Liver (tissue), 9 donors: ENCODE measurements around the gene UBA6. TPM values are rescaled to one million over a fixed set of nuclear protein-coding genes. Genes with fewer than 3 reads are reported as not detected.

Source experiments
- DNase-seq: peaks from one replicate; pipeline ENCODE4 v3.0.0-alpha.2; 2017; ENCODE audit warnings: low spot score
- H3K27ac ChIP-seq, 2 donors: one replicate each; pipeline ENCODE4 v1.7.0; 2013; ENCODE audit warnings: inconsistent platforms in 2 of 2, low read length in 2 of 2, control low read depth in 1 of 2, low read depth in 1 of 2, mild to moderate bottlenecking in 1 of 2
- H3K27me3 ChIP-seq, 4 donors: one replicate each; pipeline versions ENCODE4 v1.6.1 to v1.7.0; 2013; ENCODE audit warnings: low read length in 3 of 4, inconsistent platforms in 1 of 4, mild to moderate bottlenecking in 1 of 4, moderate library complexity in 1 of 4; ENCODE audit not compliant: control insufficient read depth in 4 of 4, insufficient read depth in 4 of 4
- H3K36me3 ChIP-seq, 4 donors: one replicate each; pipeline versions ENCODE4 v1.6.1 to v1.7.0; 2013; ENCODE audit warnings: low read length in 3 of 4, mild to moderate bottlenecking in 3 of 4, low read depth in 1 of 4, moderate library complexity in 1 of 4; ENCODE audit not compliant: control insufficient read depth in 4 of 4, insufficient read depth in 3 of 4
- H3K4me1 ChIP-seq, 4 donors: one replicate each; pipeline versions ENCODE4 v1.6.1 to v1.7.0; 2013; ENCODE audit warnings: low read length in 3 of 4, mild to moderate bottlenecking in 3 of 4, moderate library complexity in 1 of 4; ENCODE audit not compliant: control insufficient read depth in 4 of 4, insufficient read depth in 4 of 4
- H3K4me3 ChIP-seq, 3 donors: one replicate each; pipeline versions ENCODE4 v1.6.1 to v1.7.0; 2013; ENCODE audit warnings: low read length in 3 of 3, control low read depth in 1 of 3, low read depth in 1 of 3, mild to moderate bottlenecking in 1 of 3
- H3K9ac ChIP-seq, 2 donors: one replicate each; pipeline ENCODE4 v1.7.0; 2013; ENCODE audit warnings: low read length in 2 of 2, mild to moderate bottlenecking in 2 of 2, moderate library complexity in 2 of 2, control low read depth in 1 of 2, low read depth in 1 of 2
- H3K9me3 ChIP-seq, 4 donors: one replicate each; pipeline versions ENCODE4 v1.6.1 to v1.7.0; 2013; ENCODE audit warnings: low read length in 3 of 4; ENCODE audit not compliant: control insufficient read depth in 4 of 4
- EGR1 ChIP-seq, 2 donors: IDR thresholded peaks; 2 replicates each; pipeline ENCODE4 v1.6.1; 2016 to 2018; ENCODE audit warnings: antibody characterized with exemption in 2 of 2, low read depth in 2 of 2
- FOXA1 ChIP-seq: IDR thresholded peaks from 2 replicates; pipeline ENCODE4 v1.6.1; 2016; ENCODE audit warnings: antibody characterized with exemption
- FOXA2 ChIP-seq: IDR thresholded peaks from 2 replicates; pipeline ENCODE4 v1.6.1; 2016; ENCODE audit warnings: antibody characterized with exemption
- HNF4G ChIP-seq: IDR thresholded peaks from 2 replicates; pipeline ENCODE4 v1.6.1; 2016; ENCODE audit warnings: antibody characterized with exemption
- JUND ChIP-seq, 2 donors: IDR thresholded peaks; 2 replicates each; pipeline ENCODE4 v1.6.1; 2016; ENCODE audit warnings: antibody characterized with exemption in 2 of 2
- NR2F2 ChIP-seq: IDR thresholded peaks from 2 replicates; pipeline ENCODE4 v1.6.1; 2016; ENCODE audit warnings: antibody characterized with exemption
- RAD21 ChIP-seq, 2 donors: IDR thresholded peaks; 2 replicates each; pipeline ENCODE4 v1.6.1; 2016; ENCODE audit warnings: antibody characterized with exemption in 2 of 2, mild to moderate bottlenecking in 2 of 2
- RXRA ChIP-seq, 2 donors: IDR thresholded peaks; 2 replicates each; pipeline ENCODE4 v1.6.1; 2017 to 2018; ENCODE audit warnings: antibody characterized with exemption in 2 of 2, mild to moderate bottlenecking in 1 of 2
- SP1 ChIP-seq: IDR thresholded peaks from 2 replicates; pipeline ENCODE4 v1.6.1; 2018; ENCODE audit warnings: antibody characterized with exemption, mild to moderate bottlenecking
- TAF1 ChIP-seq: conservative IDR thresholded peaks from 2 replicates; pipeline ENCODE4 v1.6.1; 2016; ENCODE audit warnings: antibody characterized with exemption, mild to moderate bottlenecking
- WGBS: extraction: QIAGEN DNeasy Blood & Tissue Kit; methylation state at CpG from one replicate; pipeline ENCODE4 v1.1.7; 2013; 5-methylcytosine and 5-hydroxymethylcytosine counted together
- polyA plus RNA-seq, 2 donors: library from polyadenylated mRNA; stranded (reverse) in 1 of 2; unstranded in 1 of 2; fragments of 200-250 nt in 1 of 2; fragments of >200 nt in 1 of 2; fragmentation: Nextera tagmentation in 1 of 2; extraction: Ambion mirVana in 1 of 2; gene quantifications; one replicate each; pipeline versions ENCODE4 v1.2.1 to v1.2.3, GENCODE V29; 2013 to 2015
- total RNA-seq, 2 donors: library from RNA; depleted of rRNA; stranded (reverse); fragments of >200 nt; gene quantifications; one replicate each; pipeline ENCODE4 v1.2.3, GENCODE V29; 2014
- TF ChIP-seq, protein P1 (sequence below): fragments of 150-350 bp; IDR thresholded peaks from 2 replicates; pipeline ENCODE4 v1.5.1; 2017; ENCODE audit warnings: improper control_type of control experiment, low read depth, low read length; ENCODE audit not compliant: missing input control
- TF ChIP-seq, protein P2 (sequence below): IDR thresholded peaks from 2 replicates; pipeline ENCODE4 v1.6.1; 2016; ENCODE audit warnings: antibody characterized with exemption
- TF ChIP-seq, protein P3 (sequence below): IDR thresholded peaks from 2 replicates; pipeline ENCODE4 v1.6.1; 2016; ENCODE audit warnings: antibody characterized with exemption, mild to moderate bottlenecking
- donor health status: healthy.
- donor health status: healthy.
- donor health status: healthy.
- donor health status: healthy.
- donor health status: healthy.

UBA6 gene
- total and polyA plus RNA-seq, 4 donors, result 8.4 to 122 (median 13.7) TPM

DNA sequence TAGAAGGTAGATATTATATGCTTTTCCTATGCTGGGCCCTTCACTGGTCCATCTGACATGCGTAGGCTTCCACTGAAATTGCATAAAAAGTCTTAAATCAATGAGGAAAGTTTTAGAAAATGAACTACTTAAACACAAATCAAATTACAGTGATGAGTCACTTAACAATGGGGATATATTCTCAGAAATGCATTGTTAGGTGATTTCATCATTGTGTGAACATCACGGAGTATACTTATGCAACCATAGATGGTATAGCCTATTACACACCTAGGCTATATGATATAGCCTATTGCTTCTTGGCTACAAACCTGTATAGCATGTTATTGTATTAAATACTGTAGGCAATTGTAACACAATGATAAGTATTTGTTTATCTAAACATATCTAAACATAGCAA lies 132.1 kb downstream of the UBA6 start:
- Histone ChIP-seq H3K9me3 (no peaks in the 10 kb centered on the region), H3K36me3 (no peaks in the 10 kb centered on the region), H3K27me3 (no peaks in the 10 kb centered on the region), H3K4me1 (no peaks in the 10 kb centered on the region), H3K4me3 (no peak overlapping the region), H3K27ac (no peak overlapping the region), H3K9ac (no peak overlapping the region)
- DNase-seq, result no peak
- 92% methylated on average over 2 of the region's 2 CpGs for WGBS
- TF ChIP-seq JUND (IDR thresholded peaks at IDR 0.05) (no peak), TAF1 (no peak), RXRA (IDR thresholded peaks at IDR 0.05) (no peak), HNF4G (no peak), NR2F2 (no peak), FOXA1 (no peak), RAD21 (IDR thresholded peaks at IDR 0.05) (no peak)
- TF ChIP-seq, protein P1, sequence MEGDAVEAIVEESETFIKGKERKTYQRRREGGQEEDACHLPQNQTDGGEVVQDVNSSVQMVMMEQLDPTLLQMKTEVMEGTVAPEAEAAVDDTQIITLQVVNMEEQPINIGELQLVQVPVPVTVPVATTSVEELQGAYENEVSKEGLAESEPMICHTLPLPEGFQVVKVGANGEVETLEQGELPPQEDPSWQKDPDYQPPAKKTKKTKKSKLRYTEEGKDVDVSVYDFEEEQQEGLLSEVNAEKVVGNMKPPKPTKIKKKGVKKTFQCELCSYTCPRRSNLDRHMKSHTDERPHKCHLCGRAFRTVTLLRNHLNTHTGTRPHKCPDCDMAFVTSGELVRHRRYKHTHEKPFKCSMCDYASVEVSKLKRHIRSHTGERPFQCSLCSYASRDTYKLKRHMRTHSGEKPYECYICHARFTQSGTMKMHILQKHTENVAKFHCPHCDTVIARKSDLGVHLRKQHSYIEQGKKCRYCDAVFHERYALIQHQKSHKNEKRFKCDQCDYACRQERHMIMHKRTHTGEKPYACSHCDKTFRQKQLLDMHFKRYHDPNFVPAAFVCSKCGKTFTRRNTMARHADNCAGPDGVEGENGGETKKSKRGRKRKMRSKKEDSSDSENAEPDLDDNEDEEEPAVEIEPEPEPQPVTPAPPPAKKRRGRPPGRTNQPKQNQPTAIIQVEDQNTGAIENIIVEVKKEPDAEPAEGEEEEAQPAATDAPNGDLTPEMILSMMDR, result no peak
- TF ChIP-seq, protein P2, sequence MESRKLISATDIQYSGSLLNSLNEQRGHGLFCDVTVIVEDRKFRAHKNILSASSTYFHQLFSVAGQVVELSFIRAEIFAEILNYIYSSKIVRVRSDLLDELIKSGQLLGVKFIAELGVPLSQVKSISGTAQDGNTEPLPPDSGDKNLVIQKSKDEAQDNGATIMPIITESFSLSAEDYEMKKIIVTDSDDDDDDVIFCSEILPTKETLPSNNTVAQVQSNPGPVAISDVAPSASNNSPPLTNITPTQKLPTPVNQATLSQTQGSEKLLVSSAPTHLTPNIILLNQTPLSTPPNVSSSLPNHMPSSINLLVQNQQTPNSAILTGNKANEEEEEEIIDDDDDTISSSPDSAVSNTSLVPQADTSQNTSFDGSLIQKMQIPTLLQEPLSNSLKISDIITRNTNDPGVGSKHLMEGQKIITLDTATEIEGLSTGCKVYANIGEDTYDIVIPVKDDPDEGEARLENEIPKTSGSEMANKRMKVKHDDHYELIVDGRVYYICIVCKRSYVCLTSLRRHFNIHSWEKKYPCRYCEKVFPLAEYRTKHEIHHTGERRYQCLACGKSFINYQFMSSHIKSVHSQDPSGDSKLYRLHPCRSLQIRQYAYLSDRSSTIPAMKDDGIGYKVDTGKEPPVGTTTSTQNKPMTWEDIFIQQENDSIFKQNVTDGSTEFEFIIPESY, result no peak

DNA sequence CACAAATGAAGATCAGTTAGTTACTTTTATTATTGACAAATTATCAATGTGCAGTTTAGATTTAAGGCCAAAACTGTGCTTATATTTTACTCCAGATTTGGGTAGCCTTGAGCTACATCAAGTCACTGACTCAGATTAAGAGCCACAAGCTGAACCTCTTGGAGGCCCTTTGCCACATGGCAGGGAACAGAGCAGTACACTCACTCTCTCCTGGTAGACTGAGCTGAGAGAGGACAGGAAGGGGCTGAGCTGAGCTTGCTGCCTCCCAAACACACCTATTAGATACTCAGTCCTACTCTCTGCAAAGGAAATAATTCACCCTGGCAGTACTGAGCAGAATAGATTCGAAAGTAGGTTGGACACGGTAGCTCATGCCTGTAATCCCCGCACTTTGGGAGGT lies 134.6 kb downstream of the UBA6 start:
- H3K9me3 ChIP-seq, result no peaks in the 10 kb centered on the region
- no peaks in the 10 kb centered on the region for H3K27me3 ChIP-seq
- no peak overlapping the region for H3K4me3 ChIP-seq
- no peak for DNase-seq
- no peaks in the 10 kb centered on the region for H3K4me1 ChIP-seq
- no peak overlapping the region for H3K9ac ChIP-seq
- TF ChIP-seq TAF1 (no peak), FOXA2 (no peak), SP1 (no peak), EGR1 (IDR thresholded peaks at IDR 0.05; ENCODE audit: low read depth in 2 of 2) (no peak)
- WGBS, result 93% methylated on average over 3 of the region's 3 CpGs
- no peak overlapping the region for H3K27ac ChIP-seq
- no peaks in the 10 kb centered on the region for H3K36me3 ChIP-seq

DNA sequence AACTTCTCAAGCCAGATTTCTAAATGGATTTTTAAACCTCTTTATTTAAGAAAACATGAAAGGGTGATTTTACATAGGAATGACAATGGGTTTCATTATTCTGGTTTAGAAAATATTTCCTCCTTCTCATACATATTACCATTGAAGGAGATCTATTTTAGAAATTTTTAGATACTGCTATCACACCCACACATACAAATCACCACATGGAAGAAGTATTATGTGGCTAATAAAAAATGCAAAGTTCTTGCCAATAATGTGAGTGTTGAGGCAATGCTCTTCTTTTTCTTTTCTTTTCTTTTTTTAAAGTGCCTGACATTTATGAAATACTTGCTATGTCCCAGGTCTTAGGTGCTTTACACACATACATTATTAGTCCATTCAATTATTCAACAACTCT lies 135.7 kb downstream of the UBA6 start:
- H3K36me3 ChIP-seq, result no peaks in the 10 kb centered on the region
- no peaks in the 10 kb centered on the region for H3K4me1 ChIP-seq
- TF ChIP-seq, protein P1, result no peak
- TF ChIP-seq, protein P2, result no peak
- TF ChIP-seq, protein P3, sequence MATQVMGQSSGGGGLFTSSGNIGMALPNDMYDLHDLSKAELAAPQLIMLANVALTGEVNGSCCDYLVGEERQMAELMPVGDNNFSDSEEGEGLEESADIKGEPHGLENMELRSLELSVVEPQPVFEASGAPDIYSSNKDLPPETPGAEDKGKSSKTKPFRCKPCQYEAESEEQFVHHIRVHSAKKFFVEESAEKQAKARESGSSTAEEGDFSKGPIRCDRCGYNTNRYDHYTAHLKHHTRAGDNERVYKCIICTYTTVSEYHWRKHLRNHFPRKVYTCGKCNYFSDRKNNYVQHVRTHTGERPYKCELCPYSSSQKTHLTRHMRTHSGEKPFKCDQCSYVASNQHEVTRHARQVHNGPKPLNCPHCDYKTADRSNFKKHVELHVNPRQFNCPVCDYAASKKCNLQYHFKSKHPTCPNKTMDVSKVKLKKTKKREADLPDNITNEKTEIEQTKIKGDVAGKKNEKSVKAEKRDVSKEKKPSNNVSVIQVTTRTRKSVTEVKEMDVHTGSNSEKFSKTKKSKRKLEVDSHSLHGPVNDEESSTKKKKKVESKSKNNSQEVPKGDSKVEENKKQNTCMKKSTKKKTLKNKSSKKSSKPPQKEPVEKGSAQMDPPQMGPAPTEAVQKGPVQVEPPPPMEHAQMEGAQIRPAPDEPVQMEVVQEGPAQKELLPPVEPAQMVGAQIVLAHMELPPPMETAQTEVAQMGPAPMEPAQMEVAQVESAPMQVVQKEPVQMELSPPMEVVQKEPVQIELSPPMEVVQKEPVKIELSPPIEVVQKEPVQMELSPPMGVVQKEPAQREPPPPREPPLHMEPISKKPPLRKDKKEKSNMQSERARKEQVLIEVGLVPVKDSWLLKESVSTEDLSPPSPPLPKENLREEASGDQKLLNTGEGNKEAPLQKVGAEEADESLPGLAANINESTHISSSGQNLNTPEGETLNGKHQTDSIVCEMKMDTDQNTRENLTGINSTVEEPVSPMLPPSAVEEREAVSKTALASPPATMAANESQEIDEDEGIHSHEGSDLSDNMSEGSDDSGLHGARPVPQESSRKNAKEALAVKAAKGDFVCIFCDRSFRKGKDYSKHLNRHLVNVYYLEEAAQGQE, result no peak
- no peak overlapping the region for H3K4me3 ChIP-seq
- no peak overlapping the region for H3K27ac ChIP-seq
- no peaks in the 10 kb centered on the region for H3K27me3 ChIP-seq
- DNase-seq, result no peak
- no peak overlapping the region for H3K9ac ChIP-seq
- H3K9me3 ChIP-seq, result no peaks in the 10 kb centered on the region
